GM15510 (cell line): ENCODE measurements around the gene PAPSS1.

Experiments used
- POLR2A ChIP-seq: IDR thresholded peaks from 3 replicates; pipeline ENCODE4 v1.6.1; 2011; ENCODE audit warnings: borderline replicate concordance; ENCODE audit not compliant: insufficient read length; ENCODE audit errors: extremely low read depth

Gene PAPSS1

GRCh38 chr4:107616838-107617389 lies 103.1 kb downstream of the PAPSS1 start:
- TF ChIP-seq POLR2A, result no peak

- TF ChIP-seq POLR2A, result no peak
Measured at GRCh38 chr4:107615809-107616208, 104.2 kb downstream of the PAPSS1 start.

- TF ChIP-seq POLR2A, result no peak
Measured at GRCh38 chr4:107603430-107603829, 116.6 kb downstream of the PAPSS1 start.

- no peak for TF ChIP-seq POLR2A
Measured at GRCh38 chr4:107600983-107601382, 119.1 kb downstream of the PAPSS1 start.

GRCh38 chr4:107600436-107600835 lies 119.6 kb downstream of the PAPSS1 start:
- TF ChIP-seq POLR2A, result no peak

- no peak for TF ChIP-seq POLR2A
Measured at GRCh38 chr4:107599841-107600240, 120.2 kb downstream of the PAPSS1 start.

GRCh38 chr4:107593230-107593629 lies 126.8 kb downstream of the PAPSS1 start:
- no peak for TF ChIP-seq POLR2A

- TF ChIP-seq POLR2A, result no peak
Measured at GRCh38 chr4:107592519-107592918, 127.5 kb downstream of the PAPSS1 start.

- TF ChIP-seq POLR2A, result no peak
Measured at GRCh38 chr4:107589269-107589668, 130.8 kb downstream of the PAPSS1 start.

- no peak for TF ChIP-seq POLR2A
Measured at GRCh38 chr4:107586371-107586770, 133.7 kb downstream of the PAPSS1 start.

- TF ChIP-seq POLR2A, result no peak
Measured at GRCh38 chr4:107579099-107579498, 140.9 kb downstream of the PAPSS1 start.

- TF ChIP-seq POLR2A, result no peak
Measured at GRCh38 chr4:107578321-107578720, 141.7 kb downstream of the PAPSS1 start.

GRCh38 chr4:107577743-107578142 lies 142.3 kb downstream of the PAPSS1 start:
- no peak for TF ChIP-seq POLR2A

GRCh38 chr4:107575243-107575642 lies 144.8 kb downstream of the PAPSS1 start:
- no peak for TF ChIP-seq POLR2A

- no peak for TF ChIP-seq POLR2A
Measured at GRCh38 chr4:107572281-107572680, 147.8 kb downstream of the PAPSS1 start.

GRCh38 chr4:107570952-107571351 lies 149.1 kb downstream of the PAPSS1 start:
- TF ChIP-seq POLR2A, result no peak

- no peak for TF ChIP-seq POLR2A
Measured at GRCh38 chr4:107564326-107564725, 155.7 kb downstream of the PAPSS1 start.
